H1 (cell line): ENCODE data around the gene SCARB2. TPM values are rescaled to one million over a fixed set of nuclear protein-coding genes. Genes with fewer than 3 reads are reported as not detected.

Experiments used
- CTCF ChIA-PET: fragments of 300-600 bp; sonication (Branson Sonifier 250); formaldehyde crosslinking; loops from one replicate; lab custom pipeline; 2021; ENCODE audit not compliant: partially characterized antibody; lab: Charles Lee
- POLR2A ChIA-PET: fragments of 300-600 bp; sonication (Branson Sonifier 250); formaldehyde crosslinking; loops from one replicate; lab custom pipeline; 2021; ENCODE audit warnings: inconsistent platforms; ENCODE audit not compliant: partially characterized antibody; lab: Charles Lee
- DNase-seq, 2 experiments: peaks; one replicate each; pipeline versions ENCODE4 v3.0.0 to v3.0.0-alpha.2; 2010 to 2022; ENCODE audit warnings: low spot score in 2 of 2, low read depth in 1 of 2, mixed read lengths in 1 of 2
- FAIRE-seq: peaks from 2 replicates; lab custom pipeline; 2011; peaks lifted over from hg19 to GRCh38; lab: Jason Lieb, UNC
- H2AFZ ChIP-seq: 2 replicates; pipeline ENCODE4 v1.8.1; 2012; ENCODE audit warnings: low read length, inconsistent platforms
- H2AK5ac ChIP-seq: 2 replicates; pipeline ENCODE4 v1.6.1; 2013; ENCODE audit warnings: low read depth, low read length
- H2BK120ac ChIP-seq: replicated peaks from 2 replicates; pipeline ENCODE3; 2013; ENCODE audit warnings: low read depth, low read length, inconsistent platforms
- H2BK12ac ChIP-seq: 2 replicates; pipeline ENCODE4 v1.6.1; 2013; ENCODE audit warnings: low read depth, low read length
- H2BK15ac ChIP-seq: 2 replicates; pipeline ENCODE4 v1.6.1; 2013; ENCODE audit warnings: low read length
- H2BK20ac ChIP-seq: 2 replicates; pipeline ENCODE4 v1.6.1; 2013; ENCODE audit warnings: low read length
- H2BK5ac ChIP-seq: 2 replicates; pipeline ENCODE4 v1.6.1; 2013; ENCODE audit warnings: low read depth, low read length
- H3K14ac ChIP-seq: 2 replicates; pipeline ENCODE4 v1.6.1; 2013; ENCODE audit warnings: inconsistent platforms; ENCODE audit not compliant: insufficient read length
- H3K18ac ChIP-seq: 2 replicates; pipeline ENCODE4 v1.6.1; 2013; ENCODE audit warnings: low read length; ENCODE audit errors: extremely low read depth
- H3K23ac ChIP-seq: 2 replicates; pipeline ENCODE4 v1.6.1; 2013; ENCODE audit warnings: inconsistent platforms; ENCODE audit not compliant: insufficient read length
- H3K23me2 ChIP-seq: 2 replicates; pipeline ENCODE4 v1.6.1; 2013; ENCODE audit warnings: low read depth, low read length
- H3K27ac ChIP-seq: 2 replicates; pipeline ENCODE4 v1.6.1; 2011; ENCODE audit warnings: low read depth, low read length, inconsistent platforms
- H3K27me3 ChIP-seq, 4 experiments: replicated peaks in 1 of 4; 1 replicate in 1 of 4; 2 replicates in 3 of 4; pipeline versions ENCODE4 v1.6.1 to v1.8.1; 2011 to 2013; ENCODE audit warnings: low read length in 3 of 4, mild to moderate bottlenecking in 3 of 4, inconsistent platforms in 2 of 4, mixed read lengths in 2 of 4, moderate library complexity in 1 of 4; ENCODE audit not compliant: control insufficient read depth in 3 of 4, insufficient read depth in 3 of 4; ENCODE audit errors: extremely low read depth in 1 of 4
- H3K36me3 ChIP-seq, 4 experiments: 2 replicates each; pipeline versions ENCODE4 v1.6.1 to v1.8.1; 2011 to 2013; ENCODE audit warnings: mild to moderate bottlenecking in 4 of 4, low read length in 3 of 4, moderate library complexity in 2 of 4, control low read depth in 1 of 4, inconsistent platforms in 1 of 4; ENCODE audit not compliant: insufficient read depth in 4 of 4, control insufficient read depth in 2 of 4
- H3K4ac ChIP-seq: replicated peaks from 2 replicates; pipeline ENCODE3; 2013; ENCODE audit warnings: low read length, low read depth, mixed read lengths, inconsistent platforms; ENCODE audit not compliant: insufficient read length
- H3K4me1 ChIP-seq, 4 experiments: replicated peaks in 1 of 4; 1 replicate in 1 of 4; 2 replicates in 3 of 4; pipeline versions ENCODE4 v1.6.1 to v1.8.1; 2011 to 2013; ENCODE audit warnings: low read length in 3 of 4, inconsistent platforms in 2 of 4, mixed read lengths in 1 of 4; ENCODE audit not compliant: insufficient read depth in 4 of 4, control insufficient read depth in 3 of 4
- H3K4me2 ChIP-seq, 2 experiments: 2 replicates each; pipeline versions ENCODE4 v1.6.1 to v1.8.1; 2011 to 2013; ENCODE audit warnings: low read depth in 2 of 2, low read length in 2 of 2, control low read depth in 1 of 2, inconsistent platforms in 1 of 2, mild to moderate bottlenecking in 1 of 2; ENCODE audit not compliant: insufficient read depth in 1 of 2
- H3K4me3 ChIP-seq, 4 experiments: fragments of 200-600, 300-600 bp in 1 of 4; sonication (generic), shearing (Covaris generic), sonication (Bioruptor Twin) in 1 of 4; 2 replicates each; pipeline versions ENCODE4 v1.5.1 to v1.8.1; 2011 to 2016; ENCODE audit warnings: low read length in 4 of 4, low read depth in 3 of 4, control low read depth in 2 of 4, inconsistent platforms in 2 of 4, mild to moderate bottlenecking in 2 of 4, mixed read lengths in 1 of 4, moderate library complexity in 1 of 4; ENCODE audit not compliant: insufficient read depth in 2 of 4; ENCODE audit errors: extremely low read depth in 1 of 4
- H3K56ac ChIP-seq: replicated peaks from 2 replicates; pipeline ENCODE3; 2013; ENCODE audit warnings: low read depth, mild to moderate bottlenecking, mixed read lengths, low read length, inconsistent platforms; ENCODE audit not compliant: insufficient read length
- H3K79me1 ChIP-seq: 2 replicates; pipeline ENCODE4 v1.6.1; 2013; ENCODE audit warnings: low read depth, low read length, control low read depth
- H3K79me2 ChIP-seq, 2 experiments: 2 replicates each; pipeline versions ENCODE4 v1.6.1 to v1.8.1; 2012 to 2013; ENCODE audit warnings: low read length in 2 of 2, mild to moderate bottlenecking in 2 of 2, inconsistent platforms in 1 of 2; ENCODE audit not compliant: insufficient read depth in 2 of 2, control insufficient read depth in 1 of 2
- H3K9ac ChIP-seq, 4 experiments: replicated peaks in 1 of 4; 1 replicate in 1 of 4; 2 replicates in 3 of 4; pipeline versions ENCODE4 v1.6.1 to v1.8.1; 2011 to 2013; ENCODE audit warnings: low read depth in 3 of 4, low read length in 3 of 4, control low read depth in 2 of 4, mild to moderate bottlenecking in 2 of 4, moderate library complexity in 2 of 4, inconsistent platforms in 1 of 4; ENCODE audit errors: extremely low read depth in 1 of 4
- H3K9me3 ChIP-seq, 2 experiments: 2 replicates each; pipeline versions ENCODE4 v1.6.1 to v1.8.1; 2012 to 2013; ENCODE audit warnings: mild to moderate bottlenecking in 2 of 2, moderate library complexity in 2 of 2, control low read depth in 1 of 2, inconsistent platforms in 1 of 2, low read depth in 1 of 2, low read length in 1 of 2, mixed read lengths in 1 of 2; ENCODE audit not compliant: insufficient read depth in 2 of 2
- H4K20me1 ChIP-seq, 2 experiments: replicated peaks in 1 of 2; 2 replicates each; pipeline versions ENCODE3 to v1.8.1; 2011 to 2013; ENCODE audit warnings: inconsistent platforms in 2 of 2, low read length in 2 of 2, mild to moderate bottlenecking in 1 of 2; ENCODE audit not compliant: insufficient read depth in 2 of 2, control insufficient read depth in 1 of 2
- H4K5ac ChIP-seq: 2 replicates; pipeline ENCODE4 v1.6.1; 2013; ENCODE audit warnings: low read length, low read depth, mixed read lengths, inconsistent platforms; ENCODE audit not compliant: insufficient read length
- H4K8ac ChIP-seq: 2 replicates; pipeline ENCODE4 v1.8.0; 2013; ENCODE audit warnings: mild to moderate bottlenecking, moderate library complexity, low read length, inconsistent platforms; ENCODE audit not compliant: insufficient read depth; ENCODE audit errors: extremely low read depth
- H4K91ac ChIP-seq: replicated peaks from 2 replicates; pipeline ENCODE3; 2013; ENCODE audit warnings: low read length, mixed read lengths, inconsistent platforms; ENCODE audit not compliant: insufficient read length
- EGR1 ChIP-seq: IDR thresholded peaks from 2 replicates; pipeline ENCODE4 v1.6.1; 2011; ENCODE audit warnings: low read depth, low read length, borderline replicate concordance
- MAX ChIP-seq: IDR thresholded peaks from 2 replicates; pipeline ENCODE4 v1.6.1; 2012; ENCODE audit warnings: inconsistent platforms
- SP2 ChIP-seq: IDR thresholded peaks from 2 replicates; pipeline ENCODE4 v1.6.1; 2012; ENCODE audit warnings: mild to moderate bottlenecking, low read length, inconsistent platforms
- YY1 ChIP-seq: IDR thresholded peaks from 2 replicates; pipeline ENCODE4 v1.6.1; 2011; ENCODE audit warnings: low read depth, mild to moderate bottlenecking, low read length
- WGBS, 2 experiments: shearing (Covaris generic) in 1 of 2; methylation state at CpG; one replicate each; pipeline versions ENCODE4 v1.1.6 to v1.1.7; 2013 to 2015; ENCODE audit warnings: low lambda C conversion rate in 2 of 2, mixed read lengths in 2 of 2, inconsistent platforms in 1 of 2, low coverage in 1 of 2, missing lambda C conversion rate in 1 of 2; ENCODE audit not compliant: insufficient replicate concordance in 2 of 2, insufficient coverage in 1 of 2, insufficient read length in 1 of 2; ENCODE audit errors: extremely low coverage in 1 of 2, missing lambda C conversion rate in 1 of 2; 5-methylcytosine and 5-hydroxymethylcytosine counted together
- polyA plus RNA-seq, 7 experiments: library from polyadenylated mRNA; depleted of rRNA in 3 of 7; stranded (reverse) in 5 of 7; unstranded in 2 of 7; fragments of >200 nt in 5 of 7; fragments of 200-250 nt in 2 of 7; gene quantifications; 1 replicate in 5 of 7; 2 replicates in 1 of 7; 4 replicates in 1 of 7; pipeline versions ENCODE4 v1.2.1 to v1.2.3, GENCODE V29; 2011 to 2013; ENCODE audit warnings: missing spikeins in 2 of 7, mixed read lengths in 2 of 7
- total RNA-seq: library from RNA; stranded (reverse); fragmentation: NEBNext Ultra II Directional; extraction: Animal tissue kit (Norgen Biotek cat#: 25700); gene quantifications from 2 replicates; pipeline ENCODE4 v1.2.1, GENCODE V29; 2021

Gene SCARB2
- total and polyA plus RNA-seq, 2 of the 8 experiments (the other 6 are each of a cell fraction or from before 2014, with no cell fraction given), result 18.5 to 35.7 TPM

GRCh38 chr4:76197971-76198410 is 15.6 kb downstream of the SCARB2 start:
- H2BK15ac ChIP-seq, result no peak overlapping the region
- H3K23me2 ChIP-seq, result no peaks in the 10 kb centered on the region
- H3K79me2 ChIP-seq, result no peaks in the 10 kb centered on the region; a peak in 1 of 4 replicates
- no peak overlapping the region for H2BK12ac ChIP-seq
- H3K27ac ChIP-seq, result no peak overlapping the region
- no peak overlapping the region for H2BK120ac ChIP-seq
- ChIA-PET CTCF (interaction anchor here (0.9 to 4.5 kb wide), 4 partner anchors 12 to 180 kb away, joined by 3 to 26 read pairs (median 9); no protein-coding TSS in a partner anchor), POLR2A (no interaction called here)
- DNase-seq, result no peak
- H3K14ac ChIP-seq, result no peak overlapping the region
- peaks cover 6% of the 10 kb centered on the region in 2 experiments; a peak in 3 of 4 replicates for H3K9me3 ChIP-seq
- no peak overlapping the region for H4K5ac ChIP-seq
- H3K23ac ChIP-seq, result no peak overlapping the region
- H3K4me1 ChIP-seq, result peaks cover 0 to 5% (median 0%) of the 10 kb centered on the region in 4 experiments; a peak in 1 of 7 replicates
- peaks cover 0 to 18% (median 8%) of the 10 kb centered on the region in 4 experiments; a peak in 4 of 8 replicates for H3K36me3 ChIP-seq
- no peaks in the 10 kb centered on the region for H3K27me3 ChIP-seq
- no peak overlapping the region for H3K4me2 ChIP-seq
- H3K4ac ChIP-seq, result no peak overlapping the region
- FAIRE-seq, result no peak
- H4K8ac ChIP-seq, result no peak overlapping the region
- H3K56ac ChIP-seq, result no peak overlapping the region
- no peak overlapping the region for H2AFZ ChIP-seq
- no peak overlapping the region for H2BK5ac ChIP-seq
- 0 out of 2 replicates have a peak, but pooled peaks cover 5% of the 10 kb centered on the region for H3K79me1 ChIP-seq
- no peak overlapping the region for H2BK20ac ChIP-seq
- H4K20me1 ChIP-seq, result no peaks in the 10 kb centered on the region
- H3K18ac ChIP-seq, result no peak overlapping the region
- H2AK5ac ChIP-seq, result no peak overlapping the region
- H4K91ac ChIP-seq, result no peak overlapping the region
- H3K9ac ChIP-seq, result no peak overlapping the region
- 92% methylated on average over 5 of the region's 5 CpGs; no CpG with 5 or more reads in 1 of the 2 experiments for WGBS, 2 experiments
- H3K4me3 ChIP-seq, result no peak overlapping the region
- TF ChIP-seq SP2 (no peak), YY1 (no peak), MAX (no peak), EGR1 (no peak)
